ENCODE measurements around the gene SULT1C2. TPM values are rescaled to one million over a fixed set of nuclear protein-coding genes. Genes with fewer than 3 reads are reported as not detected.

SULT1C2 gene
- 1.6 and 2.2 TPM in 2 replicates for total RNA-seq (2021)
- long read RNA-seq, partial matches to known transcripts = 0 of 4 reads
- long read RNA-seq, other reads (novel, unspliced or antisense) = 1 of 4 reads

DNA sequence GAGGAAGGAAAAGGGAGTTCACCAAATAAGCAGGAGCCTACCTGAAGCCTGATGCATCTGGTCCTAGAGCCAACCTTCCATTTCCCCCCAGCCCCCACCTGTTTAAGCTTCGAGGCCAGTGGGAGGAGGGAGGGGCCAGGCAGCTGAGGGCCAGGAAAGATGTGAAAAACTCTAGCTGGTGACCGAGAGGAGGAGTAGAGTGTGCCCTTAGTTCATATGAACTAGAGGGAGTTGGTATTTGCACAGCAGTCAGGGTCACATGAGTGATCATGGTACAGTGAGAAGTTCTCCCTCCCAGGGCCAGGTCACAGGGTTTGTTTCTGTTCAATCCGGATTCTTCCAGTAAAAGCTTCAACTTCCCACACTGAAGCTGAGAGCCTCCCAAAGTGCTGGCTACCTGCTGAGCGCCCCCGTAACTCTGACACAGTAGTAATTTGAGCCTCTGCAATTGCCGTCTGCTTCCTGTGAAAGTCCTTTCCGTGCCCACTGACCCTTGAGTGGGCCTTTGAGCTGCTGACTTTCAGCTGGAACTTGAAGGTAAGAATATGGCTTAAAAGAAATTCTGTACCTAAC, at the start of gene SULT1C2:
Gene SULT1C2, plus strand, starts transcription at position 362 of the 573 bp plus-strand sequence. CDS start 4,773 bp downstream, outside the sequence.
- H3K23me2 ChIP-seq (ENCODE audit: insufficient read length, low read depth, low read length, poor library complexity, severe bottlenecking) = no peaks in the 10 kb centered on the region
- H3K9me3 Mint-ChIP-seq = peaks cover 0 to 2% of the 10 kb centered on the region in 2 experiments; a peak in 3 of 5 replicates
- no peak within 1 kb of the TSS for H2BK20ac ChIP-seq (ENCODE audit: low read depth, low read length, poor library complexity, severe bottlenecking)
- DNase-seq = peak; percentile 67
- no peaks in the 10 kb centered on the region; the same call in none of the 2 replicates for H3K27me3 Mint-ChIP-seq (ENCODE audit: low read depth)
- no peak within 1 kb of the TSS for H3K23ac ChIP-seq (ENCODE audit: insufficient read length, low read depth, low read length)
- H3K79me1 ChIP-seq (ENCODE audit: insufficient read depth, low read depth, low read length, poor library complexity, severe bottlenecking) = no peaks in the 10 kb centered on the region
- no peaks in the 10 kb centered on the region for H3K79me2 ChIP-seq (ENCODE audit: insufficient read depth, low read length)
- H2AK5ac ChIP-seq (ENCODE audit: insufficient read length, low read length) = no peak within 1 kb of the TSS
- no peak within 1 kb of the TSS for H3K4ac ChIP-seq (ENCODE audit: low read depth, low read length)
- H3K9ac ChIP-seq (ENCODE audit: extremely low read depth, insufficient read length, low read length) = peak within 1 kb of the TSS; percentile 31
- TF ChIP-seq, protein P1, sequence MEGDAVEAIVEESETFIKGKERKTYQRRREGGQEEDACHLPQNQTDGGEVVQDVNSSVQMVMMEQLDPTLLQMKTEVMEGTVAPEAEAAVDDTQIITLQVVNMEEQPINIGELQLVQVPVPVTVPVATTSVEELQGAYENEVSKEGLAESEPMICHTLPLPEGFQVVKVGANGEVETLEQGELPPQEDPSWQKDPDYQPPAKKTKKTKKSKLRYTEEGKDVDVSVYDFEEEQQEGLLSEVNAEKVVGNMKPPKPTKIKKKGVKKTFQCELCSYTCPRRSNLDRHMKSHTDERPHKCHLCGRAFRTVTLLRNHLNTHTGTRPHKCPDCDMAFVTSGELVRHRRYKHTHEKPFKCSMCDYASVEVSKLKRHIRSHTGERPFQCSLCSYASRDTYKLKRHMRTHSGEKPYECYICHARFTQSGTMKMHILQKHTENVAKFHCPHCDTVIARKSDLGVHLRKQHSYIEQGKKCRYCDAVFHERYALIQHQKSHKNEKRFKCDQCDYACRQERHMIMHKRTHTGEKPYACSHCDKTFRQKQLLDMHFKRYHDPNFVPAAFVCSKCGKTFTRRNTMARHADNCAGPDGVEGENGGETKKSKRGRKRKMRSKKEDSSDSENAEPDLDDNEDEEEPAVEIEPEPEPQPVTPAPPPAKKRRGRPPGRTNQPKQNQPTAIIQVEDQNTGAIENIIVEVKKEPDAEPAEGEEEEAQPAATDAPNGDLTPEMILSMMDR (conservative IDR thresholded peaks at IDR 0.05) = no peak
- H2AFZ ChIP-seq (ENCODE audit: low read length) = no peak within 1 kb of the TSS
- H2BK12ac ChIP-seq (ENCODE audit: insufficient read length, low read depth, low read length) = no peak within 1 kb of the TSS
- H4K8ac ChIP-seq (replicated peaks; ENCODE audit: insufficient read length, low read depth, low read length) = no peak within 1 kb of the TSS
- no peak within 1 kb of the TSS for H4K91ac ChIP-seq (ENCODE audit: insufficient read length, low read depth, low read length)
- peak within 1 kb of the TSS; percentile 45 for H3K18ac ChIP-seq (ENCODE audit: insufficient read length, low read depth, low read length)
- no peak within 1 kb of the TSS for H3T11ph ChIP-seq (ENCODE audit: low read length)
- H3K9me3 ChIP-seq (ENCODE audit: control insufficient read depth, low read depth, low read length) = no peaks in the 10 kb centered on the region
- H3K14ac ChIP-seq (ENCODE audit: insufficient read depth, low read length) = peak within 1 kb of the TSS; percentile 48; the same call in 1 of the 2 replicates
- peak within 1 kb of the TSS; percentile 49 for H3K4me2 ChIP-seq (ENCODE audit: insufficient read depth, insufficient read length, low read length)
- H3K4me1 ChIP-seq (ENCODE audit: insufficient read depth, low read length) = no peaks in the 10 kb centered on the region; the same call in 1 of the 2 replicates
- H3K36me3 Mint-ChIP-seq (ENCODE audit: insufficient read depth in 1 of 3, low read depth in 3 of 3) = no peaks in the 10 kb centered on the region; a peak in 1 of 7 replicates
- no peak within 1 kb of the TSS for H2BK5ac ChIP-seq (ENCODE audit: insufficient read length, low read length)
- peak within 1 kb of the TSS; percentile 30 to 54; a peak in 3 of 5 replicates for H3K4me3 Mint-ChIP-seq
- H4K20me1 ChIP-seq (ENCODE audit: control insufficient read depth, insufficient read depth, insufficient read length) = no peaks in the 10 kb centered on the region
- no peak within 1 kb of the TSS for H3K56ac ChIP-seq (ENCODE audit: insufficient read length, low read depth, low read length)
- H4K5ac ChIP-seq (ENCODE audit: insufficient read length, low read depth, low read length) = peak within 1 kb of the TSS; percentile 19
- no CpG with 5 or more reads among the region's 7 CpGs for WGBS (ENCODE audit: extremely low coverage, insufficient read length, low lambda C conversion rate)
- peak within 1 kb of the TSS; percentile 33 to 71 (median 58); a peak in 6 of 7 replicates for H3K27ac Mint-ChIP-seq
- no peak within 1 kb of the TSS for H2BK120ac ChIP-seq (ENCODE audit: low read depth, low read length, poor library complexity, severe bottlenecking)
- no peak within 1 kb of the TSS for H2BK15ac ChIP-seq (ENCODE audit: low read depth, low read length)
- no peaks in the 10 kb centered on the region for H3K27me3 ChIP-seq (ENCODE audit: insufficient read depth, low read length)
- H3K27ac ChIP-seq (ENCODE audit: insufficient read length, low read depth, low read length) = no peak within 1 kb of the TSS
- H3K4me1 Mint-ChIP-seq = peaks cover 15 to 18% of the 10 kb centered on the region in 2 experiments

Measured in H9 (cell line).